ENCODE measurements around the gene PCNX3. TPM values are rescaled to one million over a fixed set of nuclear protein-coding genes. Genes with fewer than 3 reads are reported as not detected.
A peak's percentile ranks its signal among the peaks of the same experiment; 100 is the strongest.

PCNX3 gene
- total and polyA plus RNA-seq, 2 donors (not counting 3 experiments of a cell fraction or from before 2014, with no cell fraction given), result 42.6 to 53.9 TPM

GRCh38 chr11:65592858-65593517 is 22.6 kb upstream of the PCNX3 start:
- TF ChIP-seq CTCF (IDR thresholded peaks at IDR 0.05; ENCODE audit: extremely low read depth in 1 of 2, insufficient read depth in 1 of 2, low read depth in 1 of 2, low read length in 2 of 2) (no peak), JUN (IDR thresholded peaks at IDR 0.05; ENCODE audit: borderline replicate concordance, insufficient read depth, insufficient read length, low read depth) (no peak), POLR2A (IDR thresholded peaks at IDR 0.05; ENCODE audit: low read depth, low read length) (peak; percentile 5)
- dilution Hi-C loops (cut with MboI; ENCODE audit: extremely low pct_ligation_motif_present, low sequenced_read_pairs), result no loop called here
- Histone ChIP-seq H3K27ac (ENCODE audit: insufficient read depth, low read depth, low read length) (no peak overlapping the region), H3K36me3 (ENCODE audit: control insufficient read depth in 2 of 2, extremely low read depth in 1 of 2, insufficient read depth in 2 of 2, low read length in 2 of 2) (peaks cover 4 to 7% of the 10 kb centered on the region in 2 experiments), H3K9me3 (replicated peaks; ENCODE audit: control insufficient read depth, insufficient read depth, low read length) (no peaks in the 10 kb centered on the region), H3K9me1 (replicated peaks; ENCODE audit: control insufficient read depth, extremely low read depth, insufficient read depth, low read length) (no peaks in the 10 kb centered on the region), H3K9ac (replicated peaks; ENCODE audit: extremely low read depth, insufficient read depth, low read length) (no peak overlapping the region), H3K4me1 (ENCODE audit: control insufficient read depth, extremely low read depth, insufficient read depth, low read length) (peaks cover 7% of the 10 kb centered on the region), H2AFZ (ENCODE audit: low read depth, low read length) (no peak overlapping the region), H3K4me3 (replicated peaks in 1 of 3; ENCODE audit: insufficient read depth in 1 of 3, low read depth in 1 of 3, low read length in 3 of 3) (no peak overlapping the region), H3K4me2 (ENCODE audit: insufficient read depth, low read length) (no peak overlapping the region), H4K20me1 (replicated peaks; ENCODE audit: control insufficient read depth, extremely low read depth, insufficient read depth, low read length) (no peaks in the 10 kb centered on the region), H3K27me3 (ENCODE audit: control insufficient read depth in 2 of 2, insufficient read depth in 2 of 2, low read length in 2 of 2) (no peaks in the 10 kb centered on the region), H3K79me2 (ENCODE audit: control insufficient read depth, insufficient read depth, low read length) (no peaks in the 10 kb centered on the region)
- ChIA-PET POLR2A (interaction anchor here (0.5 to 1.3 kb wide), 2 partner anchors 16 to 225 kb away, joined by 3 read pairs; no protein-coding TSS in a partner anchor), CTCF (interaction anchor here (0.9 to 12.2 kb wide), 15 partner anchors 8 to 226 kb away, joined by 3 to 206 read pairs (median 9); partner anchors contain the start of genes EHBP1L1, FAM89B, MAP3K11 and PCNX3)
- FAIRE-seq (no peak), DNase-seq (ENCODE audit: low read depth, low spot score) (no peak)
- BruUV-seq (replicated peaks), result no TSS peak
- intact Hi-C loops (cut with micrococcal nuclease), result loop anchor here (1.0 to 5.0 kb wide), 3 partner anchors 14 to 226 kb away; no protein-coding TSS in a partner anchor
